Endothelial cell of umbilical vein (primary cell): ENCODE results near the gene PPP1R12C. TPM values are rescaled to one million over a fixed set of nuclear protein-coding genes. Genes with fewer than 3 reads are reported as not detected.

Source experiments
- BruUV-seq: library from RNA; stranded (reverse); fragments of 400-500 nt; replicated peaks from 2 replicates; lab custom pipeline; 2021; lab: Mats Ljungman, UMichigan
- CTCF ChIA-PET: fragments of 300-600, 350-600 bp; sonication (Branson Sonifier 250); formaldehyde crosslinking; loops from one replicate; lab custom pipeline; 2021; ENCODE audit warnings: antibody characterized with exemption, inconsistent platforms; lab: Charles Lee
- POLR2A ChIA-PET: fragments of 300-600, 350-600 bp; sonication (Branson Sonifier 250); formaldehyde crosslinking; loops from one replicate; lab custom pipeline; 2021; ENCODE audit warnings: antibody characterized with exemption, inconsistent platforms; lab: Charles Lee
- DNase-seq: peaks from one replicate; pipeline ENCODE4 v3.0.0-alpha.2; 2011; ENCODE audit warnings: low read depth, low spot score
- FAIRE-seq: peaks from 2 replicates; lab custom pipeline; 2011; peaks lifted over from hg19 to GRCh38; lab: Jason Lieb, UNC
- H2AFZ ChIP-seq: 2 replicates; pipeline ENCODE4 v1.6.0; 2012; ENCODE audit warnings: low read depth, low read length, control low read depth, inconsistent platforms
- H3K27ac ChIP-seq: 2 replicates; pipeline ENCODE4 v1.5.1; 2011; ENCODE audit warnings: low read depth, mild to moderate bottlenecking, control low read depth, low read length, moderate library complexity; ENCODE audit not compliant: insufficient read depth
- H3K27me3 ChIP-seq, 2 experiments: 2 replicates each; pipeline versions ENCODE4 v1.6.0 to v1.6.1; 2011; ENCODE audit warnings: low read length in 2 of 2, mixed read lengths in 1 of 2; ENCODE audit not compliant: control insufficient read depth in 2 of 2, insufficient read depth in 2 of 2
- H3K36me3 ChIP-seq, 2 experiments: 2 replicates in 1 of 2; 3 replicates in 1 of 2; pipeline ENCODE4 v1.5.1; 2011; ENCODE audit warnings: low read length in 2 of 2, mild to moderate bottlenecking in 1 of 2, moderate library complexity in 1 of 2; ENCODE audit not compliant: control insufficient read depth in 2 of 2, insufficient read depth in 2 of 2; ENCODE audit errors: extremely low read depth in 1 of 2
- H3K4me1 ChIP-seq: 3 replicates; pipeline ENCODE4 v1.5.1; 2011; ENCODE audit warnings: mild to moderate bottlenecking, low read length; ENCODE audit not compliant: control insufficient read depth, insufficient read depth; ENCODE audit errors: extremely low read depth
- H3K4me2 ChIP-seq: 2 replicates; pipeline ENCODE4 v1.6.1; 2011; ENCODE audit warnings: low read length, control low read depth, mixed read lengths; ENCODE audit not compliant: insufficient read depth
- H3K4me3 ChIP-seq, 3 experiments: fragments of 200-600 bp in 1 of 3; sonication (generic), shearing (Covaris generic) in 1 of 3; replicated peaks in 1 of 3; 2 replicates each; pipeline ENCODE4 v1.5.1; 2011 to 2016; ENCODE audit warnings: control low read depth in 3 of 3, low read length in 3 of 3, mild to moderate bottlenecking in 2 of 3, inconsistent platforms in 1 of 3, low read depth in 1 of 3, moderate library complexity in 1 of 3; ENCODE audit not compliant: insufficient read depth in 1 of 3
- H3K79me2 ChIP-seq: 2 replicates; pipeline ENCODE4 v1.6.0; 2012; ENCODE audit warnings: low read length, inconsistent platforms; ENCODE audit not compliant: control insufficient read depth, insufficient read depth
- H3K9ac ChIP-seq: replicated peaks from 2 replicates; pipeline ENCODE3; 2011; ENCODE audit warnings: low read length, control low read depth; ENCODE audit not compliant: insufficient read depth; ENCODE audit errors: extremely low read depth
- H3K9me1 ChIP-seq: replicated peaks from 3 replicates; pipeline ENCODE4 v1.6.0; 2011; ENCODE audit warnings: mild to moderate bottlenecking, low read length; ENCODE audit not compliant: control insufficient read depth, insufficient read depth; ENCODE audit errors: extremely low read depth
- H3K9me3 ChIP-seq: replicated peaks from 2 replicates; pipeline ENCODE4 v1.5.1; 2012; ENCODE audit warnings: low read length, inconsistent platforms; ENCODE audit not compliant: control insufficient read depth, insufficient read depth
- H4K20me1 ChIP-seq: replicated peaks from 2 replicates; pipeline ENCODE3; 2011; ENCODE audit warnings: mild to moderate bottlenecking, low read length; ENCODE audit not compliant: control insufficient read depth, insufficient read depth; ENCODE audit errors: extremely low read depth
- CTCF ChIP-seq, 2 donors: IDR thresholded peaks; 1 replicate in 1 of 2; 2 replicates in 1 of 2; pipeline ENCODE4 v1.5.1; 2011; ENCODE audit warnings: low read length in 2 of 2, mild to moderate bottlenecking in 2 of 2, moderate library complexity in 2 of 2, control low read depth in 1 of 2, inconsistent platforms in 1 of 2, low read depth in 1 of 2; ENCODE audit not compliant: insufficient read depth in 1 of 2; ENCODE audit errors: extremely low read depth in 1 of 2
- EZH2 ChIP-seq: IDR thresholded peaks from 2 replicates; pipeline ENCODE4 v1.6.1; 2012; ENCODE audit warnings: borderline replicate concordance, low read depth, mild to moderate bottlenecking, moderate library complexity, low read length, inconsistent platforms; ENCODE audit not compliant: severe bottlenecking
- FOS ChIP-seq: IDR thresholded peaks from 2 replicates; pipeline ENCODE4 v1.6.1; 2011; ENCODE audit warnings: mild to moderate bottlenecking, low read length, moderate library complexity, borderline replicate concordance; ENCODE audit not compliant: insufficient read depth
- GATA2 ChIP-seq: IDR thresholded peaks from 2 replicates; pipeline ENCODE4 v1.7.0; 2011; ENCODE audit warnings: low read depth, mild to moderate bottlenecking, moderate library complexity, mixed read lengths, low read length; ENCODE audit not compliant: insufficient read length, insufficient read depth
- JUN ChIP-seq: IDR thresholded peaks from 2 replicates; pipeline ENCODE4 v1.6.1; 2011; ENCODE audit warnings: borderline replicate concordance, low read depth; ENCODE audit not compliant: insufficient read length, insufficient read depth
- MAX ChIP-seq: IDR thresholded peaks from 2 replicates; pipeline ENCODE4 v1.6.1; 2011; ENCODE audit not compliant: insufficient read depth, insufficient read length
- MYC ChIP-seq: IDR thresholded peaks from one replicate; pipeline ENCODE4 v1.6.1; 2011; ENCODE audit warnings: mild to moderate bottlenecking, low read depth, low read length
- POLR2A ChIP-seq: IDR thresholded peaks from 2 replicates; pipeline ENCODE4 v1.6.1; 2012; ENCODE audit warnings: low read depth, mild to moderate bottlenecking, control low read depth, low read length
- POLR2AphosphoS5 ChIP-seq: IDR thresholded peaks from 2 replicates; pipeline ENCODE4 v1.6.1; 2012; ENCODE audit warnings: low read depth, mild to moderate bottlenecking, control low read depth, low read length, moderate library complexity; ENCODE audit not compliant: insufficient read depth
- dilution Hi-C: fragments of 300-500 bp; cut with MboI; formaldehyde crosslinking; loops from one replicate; pipeline ENCODE4 v1.15.0; 2019; ENCODE audit warnings: low sequenced_read_pairs; ENCODE audit not compliant: extremely low pct_ligation_motif_present
- intact Hi-C: fragments of 100-400 bp; cut with micrococcal nuclease; formaldehyde crosslinking; loops from one replicate; pipeline ENCODE4 v1.10.0; 2022
- polyA plus RNA-seq, 4 experiments: library from polyadenylated mRNA; depleted of rRNA in 3 of 4; stranded (reverse) in 3 of 4; unstranded in 1 of 4; fragments of >200 nt; gene quantifications; 2 replicates each; pipeline versions ENCODE4 v1.2.1 to v1.2.3, GENCODE V29; 2011 to 2012; ENCODE audit warnings: missing spikeins in 1 of 4
- total RNA-seq: library from RNA; stranded (reverse); gene quantifications from 2 replicates; pipeline ENCODE4 v1.2.3, GENCODE V29; 2021

The PPP1R12C gene
- total and polyA plus RNA-seq, 2 donors (not counting 3 experiments of a cell fraction or from before 2014, with no cell fraction given), result 69.5 to 149 TPM

- peaks cover 5% of the 10 kb centered on the region for H3K79me2 ChIP-seq
- no peak for DNase-seq
- intact Hi-C loops (no loop called here), dilution Hi-C loops (no loop called here)
- no peaks in the 10 kb centered on the region for H3K9me3 ChIP-seq
- H3K27ac ChIP-seq, result no peak overlapping the region
- peaks cover 2 to 33% of the 10 kb centered on the region in 2 experiments for H3K36me3 ChIP-seq
- H3K4me3 ChIP-seq, result no peak overlapping the region
- no peaks in the 10 kb centered on the region for H3K27me3 ChIP-seq
- no peak overlapping the region for H3K4me2 ChIP-seq
- no peak overlapping the region for H3K9ac ChIP-seq
- peaks cover 12% of the 10 kb centered on the region for H3K4me1 ChIP-seq
- ChIA-PET CTCF (no interaction called here), POLR2A (no interaction called here)
- BruUV-seq, result no TSS peak
- no peak for FAIRE-seq
- no peaks in the 10 kb centered on the region for H3K9me1 ChIP-seq
- TF ChIP-seq POLR2AphosphoS5, result no peak
- no peak for TF ChIP-seq MYC
- no peak for TF ChIP-seq FOS
- TF ChIP-seq EZH2, result no peak
- no peak for TF ChIP-seq GATA2
- no peak for TF ChIP-seq MAX
- no peak for TF ChIP-seq CTCF (IDR thresholded peaks at IDR 0.05; ENCODE audit: extremely low read depth in 1 of 2, insufficient read depth in 1 of 2, low read depth in 1 of 2, low read length in 2 of 2)
- no peak for TF ChIP-seq POLR2A
- no peak for TF ChIP-seq JUN
- no peak overlapping the region for H2AFZ ChIP-seq
- H4K20me1 ChIP-seq, result no peaks in the 10 kb centered on the region
Measured at GRCh38 chr19:55092423-55093318, 24.8 kb downstream of the PPP1R12C start.
